ENCODE data around the gene ACTRT2.

The ACTRT2 gene

GRCh38 chr1:3003039-3003940 is 18.0 kb upstream of the ACTRT2 start:
- no peak for DNase-seq

GRCh38 chr1:3003941-3004270 is 17.4 kb upstream of the ACTRT2 start:
- DNase-seq: no peak

- DNase-seq: no peak
These were observed 16.7 kb upstream of the ACTRT2 start for GRCh38 chr1:3004285-3005205.

- no peak for DNase-seq
These were observed 15.5 kb upstream of the ACTRT2 start for GRCh38 chr1:3005771-3006170.

- no peak for DNase-seq
These were observed 13.7 kb upstream of the ACTRT2 start for GRCh38 chr1:3007298-3008147.

GRCh38 chr1:3009021-3009420 is 12.2 kb upstream of the ACTRT2 start:
- DNase-seq: no peak

- no peak for DNase-seq
These were observed 11.7 kb upstream of the ACTRT2 start for GRCh38 chr1:3009556-3009955.

GRCh38 chr1:3011127-3011526 is 10.1 kb upstream of the ACTRT2 start:
- no peak for DNase-seq

- DNase-seq: no peak
These were observed 9.4 kb upstream of the ACTRT2 start for GRCh38 chr1:3011631-3012455.

- DNase-seq: peak; percentile 15
These were observed 8.6 kb upstream of the ACTRT2 start for GRCh38 chr1:3012456-3013291.

- no peak for DNase-seq
These were observed 7.8 kb upstream of the ACTRT2 start for GRCh38 chr1:3013371-3014049.

GRCh38 chr1:3014050-3014440 is 7.2 kb upstream of the ACTRT2 start:
- no peak for DNase-seq

GRCh38 chr1:3014443-3015268 is 6.6 kb upstream of the ACTRT2 start:
- DNase-seq: no peak

- no peak for DNase-seq
These were observed 6.0 kb upstream of the ACTRT2 start for GRCh38 chr1:3015269-3015635.

GRCh38 chr1:3015744-3016143 is 5.5 kb upstream of the ACTRT2 start:
- no peak for DNase-seq

GRCh38 chr1:3016641-3017439 is 4.4 kb upstream of the ACTRT2 start:
- no peak for DNase-seq

GRCh38 chr1:3017440-3018050 is 3.7 kb upstream of the ACTRT2 start:
- no peak for DNase-seq

GRCh38 chr1:3018051-3018471 is 3.2 kb upstream of the ACTRT2 start:
- DNase-seq: no peak
